Endodermal cell (in vitro differentiated cells): ENCODE data around the gene FBXL2. TPM values are rescaled to one million over a fixed set of nuclear protein-coding genes. Genes with fewer than 3 reads are reported as not detected.

Experiments
- DNase-seq: peaks from one replicate; pipeline ENCODE4 v3.0.0-alpha.2; 2017
- H3K27ac ChIP-seq: 2 replicates; pipeline ENCODE4 v1.5.1; 2013; ENCODE audit warnings: mild to moderate bottlenecking, low read depth, low read length, moderate library complexity
- H3K27me3 ChIP-seq: 2 replicates; pipeline ENCODE4 v1.6.1; 2013; ENCODE audit warnings: mild to moderate bottlenecking, low read length, moderate library complexity; ENCODE audit not compliant: insufficient read depth, control insufficient read depth, poor library complexity, severe bottlenecking
- H3K36me3 ChIP-seq: 2 replicates; pipeline ENCODE4 v1.7.0; 2013; ENCODE audit warnings: mild to moderate bottlenecking, low read length, moderate library complexity; ENCODE audit not compliant: control insufficient read depth, insufficient read depth
- H3K4me1 ChIP-seq: one replicate; pipeline ENCODE4 v1.7.0; 2013; ENCODE audit warnings: low read length; ENCODE audit not compliant: control insufficient read depth, insufficient read depth
- H3K4me3 ChIP-seq: 2 replicates; pipeline ENCODE4 v1.5.1; 2013; ENCODE audit warnings: mild to moderate bottlenecking, low read length, moderate library complexity
- H3K9ac ChIP-seq: 2 replicates; pipeline ENCODE4 v1.6.1; 2013; ENCODE audit warnings: mild to moderate bottlenecking, low read length, moderate library complexity; ENCODE audit not compliant: poor library complexity, severe bottlenecking; ENCODE audit errors: extremely low read depth
- H3K9me3 ChIP-seq: 2 replicates; pipeline ENCODE4 v1.6.1; 2013; ENCODE audit warnings: mild to moderate bottlenecking, low read length, moderate library complexity; ENCODE audit not compliant: control insufficient read depth
- H3K27ac Mint-ChIP-seq: 2 replicates; pipeline ENCODE4 v1.8.0; 2020; ENCODE audit warnings: mixed read lengths
- H3K27me3 Mint-ChIP-seq: 2 replicates; pipeline ENCODE4 v1.8.0; 2021; ENCODE audit warnings: mild to moderate bottlenecking, mixed read lengths; ENCODE audit not compliant: insufficient read depth
- H3K36me3 Mint-ChIP-seq: 2 replicates; pipeline ENCODE4 v1.8.0; 2020; ENCODE audit warnings: low read depth, mixed read lengths
- H3K4me1 Mint-ChIP-seq: 2 replicates; pipeline ENCODE4 v1.8.0; 2020; ENCODE audit warnings: mixed read lengths
- H3K4me3 Mint-ChIP-seq: 2 replicates; pipeline ENCODE4 v1.8.0; 2020; ENCODE audit warnings: mild to moderate bottlenecking, moderate library complexity, mixed read lengths
- H3K9me3 Mint-ChIP-seq: 2 replicates; pipeline ENCODE4 v1.8.0; 2020; ENCODE audit warnings: mild to moderate bottlenecking, mixed read lengths
- WGBS, 2 experiments: methylation state at CpG; one replicate each; pipeline versions ENCODE4 v1.1.5 to v1.1.7; 2013; ENCODE audit warnings: missing lambda C conversion rate in 2 of 2, mixed read lengths in 1 of 2; ENCODE audit not compliant: insufficient coverage in 1 of 2, insufficient read length in 1 of 2; 5-methylcytosine and 5-hydroxymethylcytosine counted together
- total RNA-seq, 2 donors: library from RNA; stranded (reverse); fragmentation: NEBNext Ultra II Directional in 1 of 2; extraction: Animal tissue kit (Norgen Biotek cat#: 25700) in 1 of 2; gene quantifications; 2 replicates in 1 of 2; 3 replicates in 1 of 2; pipeline ENCODE4 v1.2.1, GENCODE V29; 2021
- TF ChIP-seq, protein P1 (sequence below): fragments of 200-600 bp; sonication (generic); conservative IDR thresholded peaks from 2 replicates; pipeline ENCODE4 v1.5.0; 2021; ENCODE audit warnings: antibody characterized with exemption, mild to moderate bottlenecking

FBXL2 gene
- total RNA-seq, 2 donors from 2014 or later, result 12.4 to 18.2 TPM

DNA sequence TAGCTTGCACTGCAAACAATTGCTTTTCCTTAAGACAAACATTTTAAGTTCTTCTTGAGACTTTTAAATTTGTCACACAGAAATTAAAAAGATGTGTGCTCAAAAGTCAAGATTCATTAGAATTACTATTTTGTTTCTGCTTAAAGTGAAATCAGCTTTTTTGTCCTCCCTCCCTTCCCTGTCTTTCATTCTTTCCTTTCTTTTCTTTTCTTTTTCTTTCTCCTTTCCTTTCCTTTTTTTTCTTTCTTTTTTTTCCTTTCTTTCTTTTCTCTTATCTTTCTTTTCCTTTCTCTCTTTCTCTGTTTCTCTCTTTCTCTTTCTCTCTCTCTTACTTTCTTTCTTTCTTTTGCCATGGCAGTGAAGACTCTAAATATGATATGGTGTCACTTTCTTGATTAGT, 37.8 kb downstream of the FBXL2 start:
- H3K4me3 Mint-ChIP-seq, result no peak overlapping the region
- H3K4me1 Mint-ChIP-seq, result peaks cover 19% of the 10 kb centered on the region
- TF ChIP-seq, protein P1, sequence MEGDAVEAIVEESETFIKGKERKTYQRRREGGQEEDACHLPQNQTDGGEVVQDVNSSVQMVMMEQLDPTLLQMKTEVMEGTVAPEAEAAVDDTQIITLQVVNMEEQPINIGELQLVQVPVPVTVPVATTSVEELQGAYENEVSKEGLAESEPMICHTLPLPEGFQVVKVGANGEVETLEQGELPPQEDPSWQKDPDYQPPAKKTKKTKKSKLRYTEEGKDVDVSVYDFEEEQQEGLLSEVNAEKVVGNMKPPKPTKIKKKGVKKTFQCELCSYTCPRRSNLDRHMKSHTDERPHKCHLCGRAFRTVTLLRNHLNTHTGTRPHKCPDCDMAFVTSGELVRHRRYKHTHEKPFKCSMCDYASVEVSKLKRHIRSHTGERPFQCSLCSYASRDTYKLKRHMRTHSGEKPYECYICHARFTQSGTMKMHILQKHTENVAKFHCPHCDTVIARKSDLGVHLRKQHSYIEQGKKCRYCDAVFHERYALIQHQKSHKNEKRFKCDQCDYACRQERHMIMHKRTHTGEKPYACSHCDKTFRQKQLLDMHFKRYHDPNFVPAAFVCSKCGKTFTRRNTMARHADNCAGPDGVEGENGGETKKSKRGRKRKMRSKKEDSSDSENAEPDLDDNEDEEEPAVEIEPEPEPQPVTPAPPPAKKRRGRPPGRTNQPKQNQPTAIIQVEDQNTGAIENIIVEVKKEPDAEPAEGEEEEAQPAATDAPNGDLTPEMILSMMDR, result no peak
- DNase-seq, result no peak
- Histone ChIP-seq H3K4me3 (no peak overlapping the region), H3K27ac (no peak overlapping the region), H3K36me3 (no peaks in the 10 kb centered on the region), H3K4me1 (peaks cover 5% of the 10 kb centered on the region), H3K27me3 (no peaks in the 10 kb centered on the region), H3K9me3 (peaks cover 8% of the 10 kb centered on the region), H3K9ac (no peak overlapping the region)
- peaks cover 7% of the 10 kb centered on the region for H3K9me3 Mint-ChIP-seq
- H3K36me3 Mint-ChIP-seq, result peaks cover 18% of the 10 kb centered on the region
- peak overlapping the region; percentile 15 for H3K27ac Mint-ChIP-seq
- no peaks in the 10 kb centered on the region for H3K27me3 Mint-ChIP-seq

DNA sequence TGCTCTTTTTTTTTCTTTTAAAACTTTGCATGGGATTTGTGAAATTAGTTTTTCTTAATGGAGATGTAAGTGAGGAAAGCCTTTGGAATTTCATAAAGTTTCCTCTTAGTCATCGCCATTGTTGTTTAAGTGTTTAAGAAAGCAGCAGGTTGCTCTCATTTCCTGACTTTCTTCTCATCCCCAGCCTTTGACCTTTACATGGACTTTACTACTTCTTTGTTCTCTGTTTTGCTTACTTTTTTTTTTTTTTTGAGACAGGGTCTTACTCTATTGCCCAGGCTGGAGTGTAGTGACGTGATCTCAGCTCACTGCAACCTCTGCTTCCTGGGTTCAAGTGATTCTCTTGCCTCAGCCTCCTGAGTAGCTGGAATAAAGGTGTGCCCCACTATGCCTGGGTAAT, 38.6 kb downstream of the FBXL2 start:
- Histone ChIP-seq H3K9me3 (peaks cover 7% of the 10 kb centered on the region), H3K27ac (no peak overlapping the region), H3K9ac (no peak overlapping the region), H3K4me3 (no peak overlapping the region), H3K36me3 (no peaks in the 10 kb centered on the region), H3K4me1 (peaks cover 5% of the 10 kb centered on the region), H3K27me3 (no peaks in the 10 kb centered on the region)
- whole genome bisulfite sequencing, 2 experiments, result 95% methylated on average over 2 of the region's 2 CpGs; no CpG with 5 or more reads in 1 of the 2 experiments
- peaks cover 24% of the 10 kb centered on the region for H3K36me3 Mint-ChIP-seq
- DNase-seq, result no peak
- no peak overlapping the region for H3K27ac Mint-ChIP-seq
- H3K9me3 Mint-ChIP-seq, result peaks cover 5% of the 10 kb centered on the region
- no peak overlapping the region for H3K4me3 Mint-ChIP-seq
- peaks cover 19% of the 10 kb centered on the region for H3K4me1 Mint-ChIP-seq
- H3K27me3 Mint-ChIP-seq, result no peaks in the 10 kb centered on the region
- TF ChIP-seq, protein P1, result no peak

DNA sequence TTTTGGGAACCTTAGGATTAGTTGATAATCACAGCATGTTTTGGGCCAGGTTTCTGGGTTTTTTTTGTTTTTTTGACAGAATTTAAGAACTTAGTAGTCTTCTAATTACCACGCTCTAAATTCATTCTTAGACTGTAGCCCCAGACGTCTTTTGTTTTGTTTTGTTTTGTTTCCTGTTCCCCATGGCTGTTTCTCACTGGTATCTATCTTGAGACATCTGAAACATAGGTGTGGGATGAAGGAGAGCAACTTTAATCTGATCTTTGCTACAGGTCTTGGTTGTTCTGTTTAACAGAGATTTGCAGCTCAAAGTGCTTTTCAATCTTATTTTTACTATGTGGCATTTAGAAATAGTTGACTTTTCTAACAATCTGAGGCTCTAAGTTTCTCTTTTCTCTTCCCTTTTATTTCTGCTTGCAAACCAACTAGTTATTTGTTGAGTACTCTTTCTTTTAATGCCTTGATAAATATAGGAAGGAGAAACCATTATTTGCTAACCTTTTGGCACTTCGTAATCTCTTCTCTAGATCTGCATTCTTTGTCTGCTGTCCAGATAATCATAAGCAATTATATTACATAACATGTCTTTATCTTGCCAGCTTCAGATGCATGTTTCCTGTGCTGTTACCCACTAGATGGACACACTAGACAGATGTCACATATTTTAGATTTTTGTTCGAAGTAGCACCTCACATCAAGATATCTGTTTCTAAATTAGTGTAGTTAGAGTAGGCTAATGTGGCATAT, 40.9 kb downstream of the FBXL2 start:
- no peaks in the 10 kb centered on the region for H3K27me3 ChIP-seq
- H3K36me3 ChIP-seq, result peaks cover 4% of the 10 kb centered on the region
- H3K27ac ChIP-seq, result no peak overlapping the region
- TF ChIP-seq, protein P1, result no peak
- H3K4me3 Mint-ChIP-seq, result no peak overlapping the region
- no peaks in the 10 kb centered on the region for H3K27me3 Mint-ChIP-seq
- peaks cover 6% of the 10 kb centered on the region for H3K9me3 ChIP-seq
- H3K4me3 ChIP-seq, result no peak overlapping the region
- peaks cover 18% of the 10 kb centered on the region for H3K36me3 Mint-ChIP-seq
- H3K4me1 ChIP-seq, result peaks cover 5% of the 10 kb centered on the region
- H3K4me1 Mint-ChIP-seq, result peaks cover 19% of the 10 kb centered on the region
- H3K9me3 Mint-ChIP-seq, result peaks cover 4% of the 10 kb centered on the region
- no peak overlapping the region for H3K27ac Mint-ChIP-seq
- WGBS, 2 experiments, result 71 to 74% methylated on average over 3 to 4 of the region's 4 CpGs
- H3K9ac ChIP-seq, result no peak overlapping the region
- no peak for DNase-seq
